Nephron progenitor cell (in vitro differentiated cells): ENCODE results near the gene REX1BD.
A peak's percentile ranks its signal among the peaks of the same experiment; 100 is the strongest.
"Not testable (repeated sequence)": the region's sequence is repeated elsewhere in the genome, so short reads cannot be mapped to it uniquely, and the experiment has no call there.

Experiments
- DNase-seq: peaks from one replicate; pipeline ENCODE4 v3.0.0; 2021
- H3K27ac Mint-ChIP-seq: 2 replicates; pipeline ENCODE4 v1.8.0; 2021; ENCODE audit warnings: mild to moderate bottlenecking, moderate library complexity, mixed read lengths
- H3K27me3 Mint-ChIP-seq: 2 replicates; pipeline ENCODE4 v1.8.0; 2021; ENCODE audit warnings: mild to moderate bottlenecking, low read depth, mixed read lengths; ENCODE audit not compliant: poor library complexity
- H3K36me3 Mint-ChIP-seq: 2 replicates; pipeline ENCODE4 v1.8.0; 2021; ENCODE audit warnings: low read depth, mixed read lengths
- H3K4me1 Mint-ChIP-seq: 2 replicates; pipeline ENCODE4 v1.8.0; 2021; ENCODE audit warnings: mixed read lengths
- H3K4me3 Mint-ChIP-seq: 2 replicates; pipeline ENCODE4 v1.8.0; 2021; ENCODE audit warnings: mild to moderate bottlenecking, moderate library complexity, mixed read lengths
- H3K9me3 Mint-ChIP-seq: 2 replicates; pipeline ENCODE4 v1.8.0; 2021; ENCODE audit warnings: mild to moderate bottlenecking, moderate library complexity, mixed read lengths
- TF ChIP-seq, protein P1 (sequence below): fragments of 200-600 bp; sonication (generic); IDR thresholded peaks from 2 replicates; pipeline ENCODE4 v1.5.0; 2021; ENCODE audit warnings: antibody characterized with exemption

REX1BD gene

DNA sequence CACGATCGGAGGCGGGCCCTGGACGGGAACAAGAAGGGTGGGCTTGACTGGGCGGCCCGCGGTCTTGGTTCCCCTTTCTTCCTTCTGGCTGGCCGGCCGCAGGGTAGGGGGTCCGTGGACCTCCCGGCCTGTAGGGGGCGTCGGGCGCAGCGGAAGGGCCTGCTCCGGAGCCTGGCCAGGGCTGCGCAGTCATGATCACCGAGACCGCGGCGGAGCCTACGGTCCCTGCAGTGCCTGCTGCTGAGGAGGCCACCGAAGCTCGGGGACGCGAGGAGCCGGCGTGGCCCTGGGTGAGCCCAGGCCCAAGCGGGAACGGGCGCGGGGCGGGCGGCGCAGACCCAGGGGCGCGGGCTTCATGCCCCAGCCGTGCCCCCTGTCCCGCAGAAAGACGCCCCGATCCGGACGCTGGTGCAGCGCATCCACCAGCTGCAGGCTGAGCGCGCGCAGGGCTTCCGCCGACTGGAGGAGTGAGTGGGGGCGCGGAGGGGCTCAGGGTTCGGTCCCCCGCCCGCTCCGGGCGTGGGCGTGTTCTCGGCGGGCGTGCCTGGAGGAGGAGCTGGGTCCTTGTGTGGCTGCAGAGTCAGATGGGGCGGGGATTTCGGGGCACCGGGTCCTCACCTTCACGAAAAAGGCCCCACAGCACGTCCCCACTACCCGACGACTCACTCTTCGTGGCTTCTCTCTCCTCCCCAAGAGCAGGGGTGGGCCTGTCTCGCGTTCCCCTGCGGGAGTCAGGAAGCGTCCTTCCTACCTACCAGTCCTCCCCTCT is at the start of gene REX1BD:
Gene REX1BD, plus strand, starts transcription at position 188 of the 769 bp plus-strand sequence. Its CDS starts 4 bp downstream, at position 192.
- no peaks in the 10 kb centered on the region for H3K36me3 Mint-ChIP-seq
- H3K27me3 Mint-ChIP-seq, result peaks cover 18% of the 10 kb centered on the region

DNA sequence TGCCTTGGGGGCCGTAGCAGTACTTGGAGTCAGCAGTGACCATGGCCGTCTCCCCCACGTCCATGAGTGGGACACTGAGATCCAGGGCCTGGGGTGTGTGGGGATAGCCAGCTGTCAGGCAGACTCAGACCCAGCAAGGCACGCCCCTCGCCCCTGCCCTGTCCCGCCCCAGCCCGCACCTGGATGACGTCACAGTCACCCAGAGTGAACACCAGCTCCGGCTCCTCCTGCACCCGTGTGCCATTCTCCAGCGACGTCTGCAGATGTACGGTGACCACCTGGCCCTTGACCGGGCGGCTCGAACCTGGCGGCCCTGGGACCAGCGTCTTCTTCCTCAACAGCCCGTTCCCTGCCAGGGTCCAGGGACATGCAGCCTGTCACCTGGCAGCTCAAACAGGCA is 49.2 kb upstream of the REX1BD start:
- TF ChIP-seq, protein P1, sequence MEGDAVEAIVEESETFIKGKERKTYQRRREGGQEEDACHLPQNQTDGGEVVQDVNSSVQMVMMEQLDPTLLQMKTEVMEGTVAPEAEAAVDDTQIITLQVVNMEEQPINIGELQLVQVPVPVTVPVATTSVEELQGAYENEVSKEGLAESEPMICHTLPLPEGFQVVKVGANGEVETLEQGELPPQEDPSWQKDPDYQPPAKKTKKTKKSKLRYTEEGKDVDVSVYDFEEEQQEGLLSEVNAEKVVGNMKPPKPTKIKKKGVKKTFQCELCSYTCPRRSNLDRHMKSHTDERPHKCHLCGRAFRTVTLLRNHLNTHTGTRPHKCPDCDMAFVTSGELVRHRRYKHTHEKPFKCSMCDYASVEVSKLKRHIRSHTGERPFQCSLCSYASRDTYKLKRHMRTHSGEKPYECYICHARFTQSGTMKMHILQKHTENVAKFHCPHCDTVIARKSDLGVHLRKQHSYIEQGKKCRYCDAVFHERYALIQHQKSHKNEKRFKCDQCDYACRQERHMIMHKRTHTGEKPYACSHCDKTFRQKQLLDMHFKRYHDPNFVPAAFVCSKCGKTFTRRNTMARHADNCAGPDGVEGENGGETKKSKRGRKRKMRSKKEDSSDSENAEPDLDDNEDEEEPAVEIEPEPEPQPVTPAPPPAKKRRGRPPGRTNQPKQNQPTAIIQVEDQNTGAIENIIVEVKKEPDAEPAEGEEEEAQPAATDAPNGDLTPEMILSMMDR, result no peak
- no peaks in the 10 kb centered on the region for H3K27me3 Mint-ChIP-seq
- H3K27ac Mint-ChIP-seq, result no peak overlapping the region
- peaks cover 17% of the 10 kb centered on the region for H3K4me1 Mint-ChIP-seq
- peaks cover 55% of the 10 kb centered on the region for H3K36me3 Mint-ChIP-seq
- no peak overlapping the region for H3K4me3 Mint-ChIP-seq
- H3K9me3 Mint-ChIP-seq, result no peaks in the 10 kb centered on the region
- no peak for DNase-seq

More for the DNA sequence above, at the start of gene REX1BD:
- peak; percentile 90 for DNase-seq
- Mint-ChIP-seq H3K27ac (peak within 1 kb of the TSS; percentile 96), H3K4me1 (peaks cover 40% of the 10 kb centered on the region), H3K9me3 (peaks cover 9% of the 10 kb centered on the region), H3K4me3 (peak within 1 kb of the TSS; percentile 85)
- TF ChIP-seq, protein P1, result peak; percentile 91

DNA sequence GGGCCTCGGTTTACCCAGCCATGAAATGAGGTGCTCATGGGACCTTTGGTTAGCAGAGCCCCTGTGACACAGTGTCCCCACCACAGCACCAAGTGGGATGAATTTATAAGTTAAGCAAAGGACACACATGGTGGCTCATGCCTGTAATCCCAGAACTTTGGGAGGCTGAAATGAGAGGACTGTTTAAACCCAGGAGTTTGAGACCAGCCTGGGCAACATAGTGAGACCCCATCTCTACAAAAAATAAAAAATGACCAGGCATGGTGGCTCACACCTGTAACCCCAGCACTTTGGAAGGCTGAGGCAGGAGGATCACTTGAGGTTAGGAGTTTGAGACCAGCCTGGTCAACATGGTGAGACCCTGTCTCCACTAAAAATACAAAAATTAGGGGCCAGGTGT is 48.4 kb upstream of the REX1BD start:
- peaks cover 51% of the 10 kb centered on the region for H3K36me3 Mint-ChIP-seq
- not testable (repeated sequence) for H3K4me3 Mint-ChIP-seq

DNA sequence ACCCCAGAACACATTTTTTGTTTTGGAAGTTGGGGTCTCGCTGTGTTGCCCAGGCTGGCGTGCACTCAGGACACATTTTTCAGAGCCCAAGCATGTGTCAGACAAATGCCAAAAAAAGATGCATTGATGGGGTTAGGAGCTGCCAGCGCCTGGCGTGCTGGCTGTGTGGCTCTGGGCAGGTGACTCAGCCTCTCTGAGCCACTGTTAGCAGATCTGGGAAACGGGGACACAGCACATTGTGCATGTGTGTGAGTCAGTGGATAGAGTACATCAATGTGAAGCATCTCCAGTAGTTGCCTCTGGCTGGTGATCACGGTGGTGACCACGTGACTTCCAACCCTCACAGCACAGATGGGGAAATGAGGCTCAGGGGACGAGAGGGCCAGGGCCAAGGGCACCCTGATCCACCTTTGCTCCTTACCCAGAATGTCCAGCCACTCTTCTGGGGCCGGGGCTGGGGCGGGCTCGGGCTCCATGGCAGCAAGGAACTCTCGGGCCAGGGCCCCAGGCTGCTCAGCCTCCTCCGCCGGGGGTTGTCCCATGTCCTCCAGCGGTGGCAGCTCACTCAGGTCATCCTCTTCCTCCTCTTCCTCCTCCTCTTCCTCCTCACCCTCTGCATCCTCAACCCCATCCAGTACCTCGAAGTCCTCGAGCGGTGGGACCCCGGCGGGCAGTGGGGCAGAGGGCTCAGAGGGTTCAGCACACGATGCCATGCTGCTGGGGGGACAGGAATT is 47.2 kb upstream of the REX1BD start:
- TF ChIP-seq, protein P1, result no peak
- peaks cover 7% of the 10 kb centered on the region for H3K27me3 Mint-ChIP-seq
- H3K36me3 Mint-ChIP-seq, result peaks cover 39% of the 10 kb centered on the region
- H3K27ac Mint-ChIP-seq, result no peak overlapping the region
- no peak for DNase-seq
- no peaks in the 10 kb centered on the region for H3K9me3 Mint-ChIP-seq
- peak overlapping the region; percentile 52 for H3K4me3 Mint-ChIP-seq
- H3K4me1 Mint-ChIP-seq, result peaks cover 21% of the 10 kb centered on the region

More for the DNA sequence above, 48.4 kb upstream of the REX1BD start:
- H3K27me3 Mint-ChIP-seq, H3K27ac Mint-ChIP-seq, DNase-seq, H3K9me3 Mint-ChIP-seq: not testable (repeated sequence)
- H3K4me1 Mint-ChIP-seq, result peaks cover 21% of the 10 kb centered on the region

DNA sequence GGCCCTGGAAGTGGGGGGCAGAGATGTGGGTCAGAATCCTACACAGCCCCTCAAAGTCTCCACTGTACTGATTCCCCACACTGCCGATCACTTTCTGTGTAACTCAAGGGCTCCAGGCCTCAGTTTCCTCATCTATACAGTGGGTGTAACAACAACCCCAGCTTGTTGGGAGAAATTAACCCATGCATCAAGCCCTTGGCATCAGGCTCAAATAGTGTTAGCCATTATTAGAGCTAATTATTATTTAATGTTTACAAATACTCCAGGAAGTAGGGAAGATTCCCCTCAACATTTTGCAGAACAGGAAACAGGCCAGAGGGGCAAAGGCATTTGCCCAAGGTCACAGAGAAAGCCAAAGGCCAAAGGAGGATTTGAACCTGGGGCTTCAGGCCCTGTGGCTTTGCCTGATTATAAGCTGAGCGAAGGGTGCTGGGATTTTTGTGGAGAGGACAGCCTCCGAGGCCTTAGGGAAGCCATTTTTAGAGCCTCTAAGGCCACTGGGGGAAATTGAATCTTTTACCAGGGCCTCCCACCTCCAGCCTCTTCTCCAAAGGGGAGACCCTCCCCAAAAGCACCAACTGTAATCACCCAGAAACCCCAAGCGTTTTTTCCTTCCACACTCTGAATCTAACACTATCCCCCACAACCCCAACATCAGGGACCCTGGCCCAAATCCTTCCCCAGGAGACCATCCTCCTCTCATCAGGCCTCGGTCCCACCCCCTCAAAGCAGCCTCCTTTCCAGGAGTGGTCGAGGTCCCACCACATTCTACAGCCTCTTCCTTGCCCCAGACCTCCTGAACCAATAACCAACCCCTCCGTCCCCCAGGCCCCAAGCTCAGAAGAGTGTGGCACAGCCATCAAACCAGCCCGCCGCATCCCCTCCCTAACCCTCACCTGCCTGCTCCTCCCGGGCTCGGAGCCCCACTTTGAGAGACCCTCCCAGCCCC is 46.3 kb upstream of the REX1BD start:
- Mint-ChIP-seq H3K27ac (no peak overlapping the region), H3K36me3 (peaks cover 34% of the 10 kb centered on the region), H3K4me1 (peaks cover 21% of the 10 kb centered on the region), H3K9me3 (no peaks in the 10 kb centered on the region), H3K4me3 (peak overlapping the region; percentile 94), H3K27me3 (peaks cover 7% of the 10 kb centered on the region)
- peak; percentile 35 for DNase-seq
- TF ChIP-seq, protein P1, result no peak
